ENCODE measurements around the gene STK38. TPM values are rescaled to one million over a fixed set of nuclear protein-coding genes. Genes with fewer than 3 reads are reported as not detected.

STK38 gene
- total and polyA plus RNA-seq, 2 of the 4 experiments (the other 2 are of a cell fraction): 10.6 to 19.7 TPM

DNA sequence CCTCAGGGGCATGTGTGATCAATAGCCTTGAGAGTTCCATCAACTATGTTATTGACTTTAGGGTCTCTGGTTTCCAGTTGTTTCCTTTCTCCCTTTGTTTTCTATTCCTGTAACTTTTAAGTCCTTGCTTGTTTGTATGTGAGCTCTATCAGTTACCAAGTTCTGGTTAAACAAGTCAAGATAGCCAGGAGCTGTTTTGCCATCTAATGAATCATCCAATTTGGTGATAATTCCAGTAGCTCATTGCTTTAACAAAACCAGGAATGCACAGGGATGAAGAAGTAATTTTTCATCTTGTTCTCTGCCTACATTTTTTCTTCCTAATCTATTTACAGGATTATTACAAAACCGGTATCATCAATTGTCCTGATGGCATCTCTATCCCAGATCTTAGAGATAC lies 68.0 kb downstream of the STK38 start:
- Histone ChIP-seq H2AK5ac (ENCODE audit: low read depth, low read length) (no peak overlapping the region), H3K56ac (ENCODE audit: extremely low read depth, insufficient read depth, low read length) (no peak overlapping the region), H2BK5ac (ENCODE audit: low read depth, low read length, poor library complexity, severe bottlenecking) (no peak overlapping the region), H3K27me3 (ENCODE audit: control insufficient read depth, insufficient read depth, low read length) (no peaks in the 10 kb centered on the region), H4K8ac (ENCODE audit: low read depth in 2 of 2, low read length in 2 of 2) (no peak overlapping the region), H3K27ac (ENCODE audit: insufficient read depth, low read length) (no peak overlapping the region), H3K4ac (ENCODE audit: low read depth, low read length) (no peak overlapping the region), H2BK120ac (ENCODE audit: low read depth, low read length) (no peak overlapping the region), H3K18ac (ENCODE audit: low read depth, low read length) (no peak overlapping the region), H3K4me1 (ENCODE audit: control insufficient read depth, insufficient read depth, low read length) (no peaks in the 10 kb centered on the region), H3K36me3 (ENCODE audit: control insufficient read depth, insufficient read depth, low read length) (peaks cover 14% of the 10 kb centered on the region), H3K14ac (replicated peaks; ENCODE audit: low read depth, low read length) (no peak overlapping the region), H4K20me1 (ENCODE audit: insufficient read depth, low read length) (no peaks in the 10 kb centered on the region; the same call in 1 of the 2 replicates), H2BK15ac (ENCODE audit: low read depth, low read length) (no peak overlapping the region), H2BK20ac (ENCODE audit: low read depth, low read length) (no peak overlapping the region), H3K79me1 (ENCODE audit: low read depth in 1 of 2, low read length in 2 of 2) (peaks cover 25 to 47% of the 10 kb centered on the region in 2 experiments), H3K9me1 (ENCODE audit: insufficient read depth, low read length) (no peaks in the 10 kb centered on the region), H3K4me2 (ENCODE audit: low read depth, low read length) (no peak overlapping the region), H3K4me3 (ENCODE audit: insufficient read depth, low read depth, low read length) (no peak overlapping the region), H2AK9ac (replicated peaks; ENCODE audit: low read depth, low read length, poor library complexity) (no peak overlapping the region), H3K9ac (ENCODE audit: low read depth, low read length) (no peak overlapping the region), H3K23ac (ENCODE audit: low read depth, low read length) (no peak overlapping the region), H2AFZ (replicated peaks; ENCODE audit: low read length, poor library complexity) (no peak overlapping the region), H4K91ac (ENCODE audit: insufficient read depth, low read depth, low read length) (no peak overlapping the region), H4K5ac (ENCODE audit: low read depth, low read length) (no peak overlapping the region), H3K9me3 (ENCODE audit: control insufficient read depth, insufficient read depth, low read length) (no peaks in the 10 kb centered on the region)
- ATAC-seq (ENCODE audit: low read depth) (no peak), DNase-seq (no peak)
- TF ChIP-seq BHLHE40 (IDR thresholded peaks at IDR 0.05; ENCODE audit: low read depth, low read length) (no peak), RAD21 (IDR thresholded peaks at IDR 0.05; ENCODE audit: low read length) (no peak), SMC3 (IDR thresholded peaks at IDR 0.05; ENCODE audit: low read depth, low read length) (no peak), MAZ (IDR thresholded peaks at IDR 0.05; ENCODE audit: borderline replicate concordance, low read depth, low read length) (no peak), RFX5 (IDR thresholded peaks at IDR 0.05; ENCODE audit: low read depth, low read length) (no peak), POLR2A (IDR thresholded peaks at IDR 0.05; ENCODE audit: low read depth, low read length) (no peak), MAFK (IDR thresholded peaks at IDR 0.05; ENCODE audit: low read depth, low read length) (no peak), FOS (IDR thresholded peaks at IDR 0.05; ENCODE audit: low read depth, low read length) (no peak), CEBPB (IDR thresholded peaks at IDR 0.05; ENCODE audit: low read depth, low read length) (no peak), RCOR1 (IDR thresholded peaks at IDR 0.05; ENCODE audit: insufficient replicate concordance, low read length) (no peak)
- TF ChIP-seq, protein P1, sequence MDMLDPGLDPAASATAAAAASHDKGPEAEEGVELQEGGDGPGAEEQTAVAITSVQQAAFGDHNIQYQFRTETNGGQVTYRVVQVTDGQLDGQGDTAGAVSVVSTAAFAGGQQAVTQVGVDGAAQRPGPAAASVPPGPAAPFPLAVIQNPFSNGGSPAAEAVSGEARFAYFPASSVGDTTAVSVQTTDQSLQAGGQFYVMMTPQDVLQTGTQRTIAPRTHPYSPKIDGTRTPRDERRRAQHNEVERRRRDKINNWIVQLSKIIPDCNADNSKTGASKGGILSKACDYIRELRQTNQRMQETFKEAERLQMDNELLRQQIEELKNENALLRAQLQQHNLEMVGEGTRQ (IDR thresholded peaks at IDR 0.05; ENCODE audit: low read depth, low read length): no peak
- TF ChIP-seq, protein P2, sequence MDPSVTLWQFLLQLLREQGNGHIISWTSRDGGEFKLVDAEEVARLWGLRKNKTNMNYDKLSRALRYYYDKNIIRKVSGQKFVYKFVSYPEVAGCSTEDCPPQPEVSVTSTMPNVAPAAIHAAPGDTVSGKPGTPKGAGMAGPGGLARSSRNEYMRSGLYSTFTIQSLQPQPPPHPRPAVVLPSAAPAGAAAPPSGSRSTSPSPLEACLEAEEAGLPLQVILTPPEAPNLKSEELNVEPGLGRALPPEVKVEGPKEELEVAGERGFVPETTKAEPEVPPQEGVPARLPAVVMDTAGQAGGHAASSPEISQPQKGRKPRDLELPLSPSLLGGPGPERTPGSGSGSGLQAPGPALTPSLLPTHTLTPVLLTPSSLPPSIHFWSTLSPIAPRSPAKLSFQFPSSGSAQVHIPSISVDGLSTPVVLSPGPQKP (IDR thresholded peaks at IDR 0.05; ENCODE audit: borderline replicate concordance, low read depth, low read length): no peak
- TF ChIP-seq, protein P3, sequence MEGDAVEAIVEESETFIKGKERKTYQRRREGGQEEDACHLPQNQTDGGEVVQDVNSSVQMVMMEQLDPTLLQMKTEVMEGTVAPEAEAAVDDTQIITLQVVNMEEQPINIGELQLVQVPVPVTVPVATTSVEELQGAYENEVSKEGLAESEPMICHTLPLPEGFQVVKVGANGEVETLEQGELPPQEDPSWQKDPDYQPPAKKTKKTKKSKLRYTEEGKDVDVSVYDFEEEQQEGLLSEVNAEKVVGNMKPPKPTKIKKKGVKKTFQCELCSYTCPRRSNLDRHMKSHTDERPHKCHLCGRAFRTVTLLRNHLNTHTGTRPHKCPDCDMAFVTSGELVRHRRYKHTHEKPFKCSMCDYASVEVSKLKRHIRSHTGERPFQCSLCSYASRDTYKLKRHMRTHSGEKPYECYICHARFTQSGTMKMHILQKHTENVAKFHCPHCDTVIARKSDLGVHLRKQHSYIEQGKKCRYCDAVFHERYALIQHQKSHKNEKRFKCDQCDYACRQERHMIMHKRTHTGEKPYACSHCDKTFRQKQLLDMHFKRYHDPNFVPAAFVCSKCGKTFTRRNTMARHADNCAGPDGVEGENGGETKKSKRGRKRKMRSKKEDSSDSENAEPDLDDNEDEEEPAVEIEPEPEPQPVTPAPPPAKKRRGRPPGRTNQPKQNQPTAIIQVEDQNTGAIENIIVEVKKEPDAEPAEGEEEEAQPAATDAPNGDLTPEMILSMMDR (conservative IDR thresholded peaks at IDR 0.05; ENCODE audit: low read depth, low read length): no peak
- ChIA-PET POLR2A (ENCODE audit: unreplicated experiment) (no interaction called here), CTCF (no interaction called here)
- in situ Hi-C loops (cut with MboI; ENCODE audit: low sequenced_read_pairs) (no loop called here), intact Hi-C loops (cut with micrococcal nuclease) (no loop called here), dilution Hi-C loops (cut with HindIII; ENCODE audit: low sequenced_read_pairs, unreplicated experiment) (no loop called here)
- BruUV-seq (replicated peaks): no TSS peak
- 100% methylated on average over 1 of the region's 1 CpG; no CpG with 5 or more reads in 1 of the 2 experiments for WGBS, 2 experiments (ENCODE audit: extremely low coverage in 2 of 2, insufficient read length in 1 of 2)
